Measurements from ENCODE around the gene TCF7L2. TPM values are rescaled to one million over a fixed set of nuclear protein-coding genes. Genes with fewer than 3 reads are reported as not detected.
"Not testable (repeated sequence)": the region's sequence is repeated elsewhere in the genome, so short reads cannot be mapped to it uniquely, and the experiment has no call there.

The TCF7L2 gene
- total RNA-seq, 1 donor from 2014 or later: 1.3 TPM

- no peak for DNase-seq (ENCODE audit: low read depth in 2 of 2)
Observed at GRCh38 chr10:113089551-113089950, 139.5 kb downstream of the TCF7L2 start.

DNA sequence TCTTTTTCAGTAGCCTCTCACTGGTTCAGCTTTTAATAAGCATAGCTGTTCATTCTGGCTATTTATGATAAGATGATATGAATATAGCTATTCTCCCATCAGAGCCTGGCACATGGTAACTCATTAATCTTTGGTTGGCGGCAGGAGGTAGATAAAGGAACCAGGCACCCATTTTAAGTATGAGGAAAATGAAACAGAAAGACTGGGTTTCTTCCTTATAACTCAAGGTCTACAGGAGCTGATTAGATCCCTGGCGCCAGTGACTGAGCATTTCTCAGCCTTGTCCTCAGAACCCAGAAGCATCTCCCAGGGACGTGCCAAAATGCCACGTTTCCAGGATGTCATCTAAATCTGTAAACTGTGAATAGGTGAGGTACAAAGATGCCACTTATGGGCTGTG lies 141.9 kb downstream of the TCF7L2 start:
- DNase-seq (ENCODE audit: low read depth in 2 of 2): no peak

- DNase-seq (ENCODE audit: low read depth in 2 of 2): peak; percentile 59 to 88
Observed at GRCh38 chr10:113093188-113094113, 143.4 kb downstream of the TCF7L2 start.

- DNase-seq (ENCODE audit: low read depth in 2 of 2): peak in 1 of 2 donors; percentile 36
Observed at GRCh38 chr10:113094114-113094486, 144.1 kb downstream of the TCF7L2 start.

DNA sequence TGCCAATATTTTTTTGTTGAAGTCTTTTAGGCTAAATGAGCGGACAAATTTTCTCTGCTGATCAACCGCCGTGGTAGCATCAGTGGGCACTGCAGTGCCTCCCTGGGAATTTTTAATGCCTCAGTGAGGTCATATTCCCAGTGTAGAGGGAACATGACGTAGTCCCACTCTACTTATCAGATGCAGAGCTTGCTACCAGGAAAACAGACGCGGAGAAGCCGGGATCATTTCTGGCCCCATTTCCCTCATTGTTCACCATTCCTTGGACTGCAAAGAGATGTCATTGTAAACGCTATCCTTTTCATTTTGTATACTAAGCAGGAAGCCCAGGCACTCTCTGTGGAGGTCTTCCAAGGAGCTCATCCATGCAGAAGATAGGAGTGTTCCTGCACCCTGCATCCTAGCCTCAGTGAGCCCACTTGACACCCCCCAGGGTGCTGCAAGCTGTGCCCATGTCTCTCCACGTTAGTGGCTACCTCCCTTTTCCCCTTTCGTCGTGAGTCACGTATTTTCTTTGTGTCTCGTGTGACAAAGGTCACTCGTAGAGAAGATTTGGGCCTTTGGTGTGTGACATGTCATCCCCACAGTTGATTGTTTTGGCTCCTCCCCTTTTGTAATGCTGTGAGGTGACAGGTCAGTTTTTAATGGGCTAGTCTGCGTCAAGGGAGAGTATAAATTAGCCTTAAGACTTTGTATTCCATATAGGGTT lies 145.5 kb downstream of the TCF7L2 start:
- no peak for DNase-seq (ENCODE audit: low read depth in 2 of 2)

GRCh38 chr10:113096128-113096996 lies 146.3 kb downstream of the TCF7L2 start:
- DNase-seq (ENCODE audit: low read depth in 2 of 2): no peak

GRCh38 chr10:113097036-113097435 lies 147.0 kb downstream of the TCF7L2 start:
- no peak for DNase-seq (ENCODE audit: low read depth in 2 of 2)

- DNase-seq (ENCODE audit: low read depth in 2 of 2): peak in 1 of 2 donors; percentile 48
Observed at GRCh38 chr10:113099431-113100183, 149.6 kb downstream of the TCF7L2 start.

DNA sequence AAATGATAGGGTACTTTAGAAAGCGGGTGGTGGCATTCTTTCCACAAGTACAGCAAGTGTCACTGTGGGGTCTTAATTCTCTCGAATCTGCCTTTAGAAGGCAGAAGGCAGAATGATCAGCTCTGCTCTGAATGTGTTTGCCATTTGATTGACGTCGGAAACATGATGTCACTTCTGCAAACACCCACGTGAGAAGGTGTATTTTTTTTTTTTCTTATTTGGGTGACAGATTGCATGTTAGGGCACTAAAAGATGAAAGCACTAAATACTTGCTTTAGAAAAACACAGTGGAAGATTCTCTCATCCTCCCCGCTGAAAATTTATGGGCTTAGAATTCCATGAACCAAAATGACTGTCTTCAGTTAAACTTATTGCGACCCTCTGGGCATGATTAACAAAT lies 150.2 kb downstream of the TCF7L2 start:
- no peak for DNase-seq (ENCODE audit: low read depth in 2 of 2)

DNA sequence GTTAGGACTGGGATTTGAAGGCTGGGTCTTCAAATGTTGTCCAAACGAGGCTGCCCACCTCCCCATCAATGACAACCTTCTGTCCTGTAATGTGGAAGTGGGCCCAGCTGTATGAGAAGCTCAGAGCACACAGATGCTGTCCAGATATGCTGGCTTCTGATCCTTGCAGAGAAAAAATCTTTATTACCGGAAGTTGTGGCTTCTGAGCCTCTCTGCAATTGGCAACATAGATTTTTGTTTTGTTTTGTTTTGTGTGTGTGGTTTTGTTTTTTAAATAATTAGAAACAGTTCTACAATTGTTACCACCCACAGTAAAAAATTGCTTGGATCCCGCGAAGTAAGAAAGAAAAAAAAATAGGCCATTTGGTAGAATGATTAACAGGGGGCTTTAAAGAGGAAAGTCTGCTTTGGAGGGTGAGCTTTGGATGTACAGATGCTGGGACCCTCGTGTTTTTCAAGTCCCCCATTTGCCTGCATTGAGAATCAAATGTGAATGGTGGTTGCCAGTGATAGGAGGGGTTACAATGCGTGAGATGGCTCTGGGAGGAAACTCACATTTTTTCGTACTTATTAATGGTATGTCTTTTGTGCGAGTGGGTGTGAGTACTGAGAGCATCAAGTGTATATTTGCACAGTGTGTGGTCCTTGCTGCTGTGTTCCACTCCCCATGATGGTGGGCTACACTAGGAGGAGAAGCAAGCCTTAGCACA lies 153.2 kb downstream of the TCF7L2 start:
- no peak for DNase-seq (ENCODE audit: low read depth in 2 of 2)

- DNase-seq (ENCODE audit: low read depth in 2 of 2): no peak
Observed at GRCh38 chr10:113104047-113104446, 154.0 kb downstream of the TCF7L2 start.

GRCh38 chr10:113108194-113108835 lies 158.3 kb downstream of the TCF7L2 start:
- no peak for DNase-seq (ENCODE audit: low read depth in 2 of 2)

DNA sequence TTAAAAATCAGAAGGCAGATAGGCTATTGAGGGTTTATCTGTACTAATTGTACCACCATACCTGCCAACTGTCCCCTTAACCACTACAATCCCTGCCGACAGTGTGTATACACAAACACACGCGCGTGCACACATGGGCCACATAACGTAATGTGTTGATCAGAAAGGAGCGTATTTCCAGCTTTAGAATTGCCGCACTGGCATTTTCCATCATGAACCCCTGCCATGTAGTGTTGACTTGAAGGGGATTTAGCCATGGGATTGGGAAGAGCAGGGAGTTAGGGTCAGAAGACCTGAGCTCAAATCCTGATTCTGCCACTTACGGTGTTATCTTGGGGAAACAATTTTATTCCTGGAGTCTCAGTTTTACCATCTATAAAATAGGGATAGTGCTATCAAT lies 158.9 kb downstream of the TCF7L2 start:
- no peak for DNase-seq (ENCODE audit: low read depth in 2 of 2)

DNA sequence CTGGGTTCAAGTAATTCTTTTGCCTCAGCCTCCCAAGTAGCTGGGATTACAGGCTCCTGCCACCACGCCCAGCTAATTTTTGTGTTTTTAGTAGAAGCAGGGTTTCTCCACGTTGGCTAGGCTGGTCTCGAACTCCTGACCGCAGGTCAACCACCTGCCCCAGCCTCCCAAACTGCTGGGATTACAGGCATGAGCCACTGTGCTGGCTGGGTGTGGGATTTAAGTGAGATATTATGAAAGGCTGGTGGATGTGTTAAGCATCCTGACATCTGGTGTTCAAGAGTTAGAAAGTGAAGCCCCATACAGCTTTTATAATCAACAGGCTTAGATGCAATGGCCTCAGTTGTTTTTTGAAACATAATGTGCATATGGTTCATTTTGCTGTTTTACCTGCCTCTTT lies 159.4 kb downstream of the TCF7L2 start:
- DNase-seq (ENCODE audit: low read depth in 2 of 2): not testable (repeated sequence)

DNA sequence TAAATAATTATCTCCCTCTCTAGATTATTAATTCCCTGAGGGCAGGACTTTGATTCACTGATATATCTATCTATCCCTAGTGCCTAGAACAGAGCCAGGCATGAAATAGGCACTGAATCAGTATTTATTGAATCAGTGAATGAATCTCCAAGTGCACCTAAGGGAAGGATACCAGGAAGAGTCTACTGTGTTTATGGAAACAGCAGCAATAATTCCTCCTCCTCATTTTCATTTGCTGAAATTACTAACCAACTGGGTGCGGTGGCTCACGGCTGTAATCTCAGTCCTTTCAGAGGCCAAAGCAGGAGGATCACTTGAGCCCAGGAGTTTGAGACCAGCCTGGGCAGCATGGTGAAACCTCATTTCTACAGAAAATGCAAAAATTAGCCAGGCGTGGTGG lies 161.2 kb downstream of the TCF7L2 start:
- DNase-seq (ENCODE audit: low read depth in 2 of 2): no peak

GRCh38 chr10:113111900-113112853 lies 162.1 kb downstream of the TCF7L2 start:
- no peak for DNase-seq (ENCODE audit: low read depth in 2 of 2)

- DNase-seq (ENCODE audit: low read depth in 2 of 2): no peak
Observed at GRCh38 chr10:113113241-113113640, 163.2 kb downstream of the TCF7L2 start.

- DNase-seq (ENCODE audit: low read depth in 2 of 2): no peak
Observed at GRCh38 chr10:113113918-113114317, 163.9 kb downstream of the TCF7L2 start.

- DNase-seq (ENCODE audit: low read depth in 2 of 2): no peak
Observed at GRCh38 chr10:113115556-113115955, 165.5 kb downstream of the TCF7L2 start.

Measured in dermis microvascular lymphatic vessel endothelial cell (primary cell).